Measurements from ENCODE around the gene ZMYM4.
A peak's percentile ranks its signal among the peaks of the same experiment; 100 is the strongest.
"Not testable (repeated sequence)": the region's sequence is repeated elsewhere in the genome, so short reads cannot be mapped to it uniquely, and the experiment has no call there.

Gene ZMYM4

GRCh38 chr1:35268282-35269200 is at the start of gene ZMYM4:
Gene ZMYM4, plus strand, starts transcription at chr1:35268709. Its CDS starts 338 bp downstream, at chr1:35269047.
- DNase-seq: peak; percentile 90

- no peak for DNase-seq
These were observed 47.5 kb upstream of the ZMYM4 start for GRCh38 chr1:35220976-35221375.

GRCh38 chr1:35222322-35223083 is 46.0 kb upstream of the ZMYM4 start:
- DNase-seq: no peak

GRCh38 chr1:35223084-35223630 is 45.4 kb upstream of the ZMYM4 start:
- no peak for DNase-seq

GRCh38 chr1:35226546-35226945 is 42.0 kb upstream of the ZMYM4 start:
- no peak for DNase-seq

GRCh38 chr1:35229587-35230360 is 38.7 kb upstream of the ZMYM4 start:
- no peak for DNase-seq

- DNase-seq: no peak
These were observed 37.2 kb upstream of the ZMYM4 start for GRCh38 chr1:35231287-35231686.

GRCh38 chr1:35236772-35237171 is 31.7 kb upstream of the ZMYM4 start:
- DNase-seq: not testable (repeated sequence)

GRCh38 chr1:35243691-35244090 is 24.8 kb upstream of the ZMYM4 start:
- DNase-seq: no peak

- DNase-seq: no peak
These were observed 21.3 kb upstream of the ZMYM4 start for GRCh38 chr1:35247256-35247655.

GRCh38 chr1:35253941-35254340 is 14.6 kb upstream of the ZMYM4 start:
- DNase-seq: no peak

- DNase-seq: no peak
These were observed 13.2 kb upstream of the ZMYM4 start for GRCh38 chr1:35255276-35255675.

GRCh38 chr1:35259561-35259960 is 8.9 kb upstream of the ZMYM4 start:
- no peak for DNase-seq

GRCh38 chr1:35261412-35262120 is 6.9 kb upstream of the ZMYM4 start:
- DNase-seq: no peak

GRCh38 chr1:35264035-35264434 is 4.5 kb upstream of the ZMYM4 start:
- no peak for DNase-seq

GRCh38 chr1:35264871-35265270 is 3.6 kb upstream of the ZMYM4 start:
- no peak for DNase-seq

- DNase-seq: no peak
These were observed 2.2 kb upstream of the ZMYM4 start for GRCh38 chr1:35266306-35266705.

GRCh38 chr1:35269201-35269988 is 886 bp downstream of the ZMYM4 start:
- DNase-seq: no peak

- no peak for DNase-seq
These were observed 1.4 kb downstream of the ZMYM4 start for GRCh38 chr1:35269989-35270289.

GRCh38 chr1:35270836-35271235 is 2.3 kb downstream of the ZMYM4 start:
- DNase-seq: no peak

GRCh38 chr1:35274197-35274596 is 5.7 kb downstream of the ZMYM4 start:
- no peak for DNase-seq
